GM12891 (cell line): ENCODE measurements around the gene ANO10.
"Not testable (repeated sequence)": the region's sequence is repeated elsewhere in the genome, so short reads cannot be mapped to it uniquely, and the experiment has no call there.

Experiments
- DNase-seq: peaks from one replicate; pipeline ENCODE4 v3.0.0; 2011; ENCODE audit warnings: low spot score; ENCODE audit not compliant: insufficient read length
- FAIRE-seq: peaks from 2 replicates; lab custom pipeline; 2011; peaks lifted over from hg19 to GRCh38; lab: Jason Lieb, UNC
- PAX5 ChIP-seq: IDR thresholded peaks from 2 replicates; pipeline ENCODE4 v1.6.1; 2011; ENCODE audit warnings: low read length, moderate library complexity, mild to moderate bottlenecking; ENCODE audit not compliant: insufficient read depth, severe bottlenecking
- POLR2A ChIP-seq: IDR thresholded peaks from 2 replicates; pipeline ENCODE4 v1.6.1; 2011; ENCODE audit warnings: low read depth, low read length, control low read depth
- POLR2AphosphoS5 ChIP-seq: IDR thresholded peaks from 2 replicates; pipeline ENCODE4 v1.6.1; 2011; ENCODE audit warnings: low read depth, low read length, control low read depth
- POU2F2 ChIP-seq: IDR thresholded peaks from 2 replicates; pipeline ENCODE4 v1.6.1; 2011; ENCODE audit warnings: low read depth, mild to moderate bottlenecking, control low read depth, low read length, moderate library complexity
- SPI1 ChIP-seq: IDR thresholded peaks from 2 replicates; pipeline ENCODE4 v1.6.1; 2011; ENCODE audit warnings: low read depth, low read length, control low read depth
- TAF1 ChIP-seq: IDR thresholded peaks from 2 replicates; pipeline ENCODE4 v1.6.1; 2011; ENCODE audit warnings: low read depth, low read length, control low read depth

Gene ANO10

DNA sequence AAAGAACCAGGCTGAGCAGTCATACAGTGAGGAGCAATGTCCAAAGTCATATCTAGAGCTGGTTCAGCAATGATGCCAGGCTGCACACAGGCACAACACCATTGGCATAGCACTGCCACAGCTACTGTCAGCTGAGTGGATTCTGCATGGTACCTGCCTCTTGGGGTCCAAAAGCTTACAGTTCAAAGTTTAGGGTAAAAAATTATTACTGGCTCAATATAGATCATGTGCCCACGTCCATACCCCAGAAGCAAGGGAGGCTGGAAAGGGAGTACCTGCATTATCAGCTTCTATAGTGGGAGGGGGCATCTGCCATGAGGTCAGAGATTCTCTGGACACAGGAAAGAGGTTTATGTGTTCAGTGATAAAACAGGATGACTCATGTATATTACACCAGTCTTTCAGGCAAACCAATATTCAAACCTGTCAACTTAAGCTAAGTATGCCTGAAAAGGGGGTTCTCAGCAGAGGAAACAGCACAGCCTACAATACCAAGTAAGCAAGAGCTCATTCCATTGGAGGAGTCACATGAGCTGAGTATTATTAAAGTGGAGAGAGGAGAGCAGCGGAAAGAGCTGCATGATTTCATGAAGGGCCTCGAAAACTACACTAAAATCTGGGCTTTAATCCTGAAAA lies 99.0 kb downstream of the ANO10 start:
- TF ChIP-seq POU2F2 (no peak), POLR2AphosphoS5 (no peak), SPI1 (no peak), PAX5 (no peak), POLR2A (no peak), TAF1 (no peak)
- no peak for DNase-seq

DNA sequence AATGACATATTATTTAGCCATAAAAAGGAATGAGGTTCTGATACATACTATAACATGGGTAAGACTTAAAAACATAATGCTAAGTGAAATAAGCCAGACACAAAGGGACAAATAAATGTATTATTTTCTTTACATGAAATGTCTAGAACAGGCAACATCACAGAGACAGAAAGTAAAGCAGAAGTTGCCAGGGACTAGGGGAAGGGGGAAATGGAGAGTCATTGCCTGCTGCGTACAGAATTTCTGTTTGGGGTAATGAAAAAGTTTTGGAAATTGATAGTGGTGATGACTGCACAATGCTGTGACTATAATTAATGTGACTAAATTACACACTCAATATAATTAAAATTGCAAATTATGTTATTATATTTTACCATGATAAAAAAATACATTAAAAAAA lies 99.9 kb downstream of the ANO10 start:
- TF ChIP-seq POLR2A (no peak), SPI1 (no peak), POLR2AphosphoS5 (no peak), PAX5 (no peak), TAF1 (no peak), POU2F2 (no peak)
- FAIRE-seq: no peak
- DNase-seq: no peak

More for the DNA sequence above, 99.0 kb downstream of the ANO10 start:
- no peak for FAIRE-seq

DNA sequence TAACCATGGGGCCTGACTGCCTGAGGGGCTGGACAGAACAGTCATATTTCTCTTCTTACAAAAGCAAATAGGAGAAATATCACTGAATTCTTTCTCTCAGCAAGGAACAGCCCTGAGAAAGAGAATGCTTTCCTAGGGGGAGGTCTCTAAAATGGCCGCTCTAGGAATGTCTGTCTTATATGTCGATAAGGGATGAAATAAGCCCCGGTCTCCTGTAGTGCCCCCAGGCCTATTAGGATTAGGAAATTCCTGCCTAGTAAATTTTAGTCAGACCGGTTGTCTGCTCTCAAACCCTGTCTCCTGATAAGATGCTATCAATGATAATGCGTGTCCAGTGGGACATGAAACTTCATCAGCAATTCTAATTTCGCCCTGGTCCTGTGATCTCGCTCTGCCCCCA lies 103.3 kb downstream of the ANO10 start:
- FAIRE-seq, DNase-seq: not testable (repeated sequence)

DNA sequence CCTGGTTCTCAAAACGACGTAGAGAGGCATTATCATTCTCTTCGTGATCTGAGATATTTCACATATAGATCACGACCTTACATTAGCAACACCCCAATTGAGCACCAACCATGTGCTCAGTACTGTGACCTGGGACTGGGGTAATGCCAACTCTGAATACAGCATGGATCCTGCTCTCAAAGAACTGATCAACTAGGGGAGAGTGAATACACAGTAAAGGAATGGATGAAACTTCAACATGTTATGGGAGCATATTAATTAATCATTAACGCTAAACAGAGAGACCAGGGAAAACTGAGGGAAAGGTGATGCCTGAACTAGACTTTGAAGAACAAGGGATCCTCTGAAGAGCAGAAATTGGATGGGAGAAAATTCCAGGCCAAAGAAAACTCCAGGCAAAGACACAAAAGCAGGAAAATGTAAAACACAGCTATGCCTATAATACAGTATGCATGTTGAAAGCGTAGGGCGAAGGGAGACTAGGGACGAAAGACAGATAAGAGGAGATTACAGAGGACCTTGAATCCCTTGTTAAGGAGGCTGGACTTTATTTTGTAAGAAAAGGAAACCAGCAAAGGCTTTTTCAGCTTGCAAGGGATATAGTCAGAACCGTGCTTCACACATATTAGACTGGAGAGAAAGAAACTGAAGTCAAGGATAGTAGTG lies 105.7 kb downstream of the ANO10 start:
- no peak for DNase-seq
- TF ChIP-seq SPI1 (no peak), TAF1 (no peak), POLR2AphosphoS5 (no peak), POLR2A (no peak)
- no peak for FAIRE-seq

DNA sequence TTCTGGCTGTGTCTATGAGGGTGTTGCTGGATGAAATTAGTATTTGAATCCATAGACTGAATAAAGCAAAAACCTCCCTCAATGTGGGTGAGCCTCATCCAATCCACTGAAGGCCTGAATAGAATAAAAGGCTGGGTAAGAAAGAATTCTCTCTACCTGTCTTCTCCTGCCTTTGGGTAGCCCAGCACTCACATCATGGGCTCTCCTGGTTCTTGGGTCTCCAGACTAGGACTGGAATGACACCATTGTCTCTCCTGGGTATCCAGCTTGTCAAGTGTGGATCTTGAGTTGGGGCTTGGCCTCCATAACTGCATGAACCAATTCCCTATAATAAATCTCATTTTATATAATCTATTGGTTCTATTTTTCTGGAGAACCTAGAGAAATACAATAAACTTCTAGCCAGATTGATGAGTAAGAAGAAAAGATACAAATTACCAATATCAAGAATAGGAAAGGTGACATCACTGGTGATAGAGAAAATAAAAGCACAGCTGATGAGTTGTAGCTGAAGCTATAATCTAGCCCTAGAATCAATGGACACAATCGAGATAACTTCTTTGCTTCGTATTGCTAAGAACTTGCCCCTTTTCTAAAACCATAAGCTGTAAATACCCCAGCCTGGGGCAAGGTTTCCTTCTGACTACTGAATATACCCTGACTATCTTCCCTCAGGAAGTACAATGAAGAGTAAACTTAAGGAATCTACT lies 106.4 kb downstream of the ANO10 start:
- FAIRE-seq (no peak), DNase-seq (no peak)
- TF ChIP-seq POLR2A (no peak), POU2F2 (no peak), TAF1 (no peak), POLR2AphosphoS5 (no peak)

DNA sequence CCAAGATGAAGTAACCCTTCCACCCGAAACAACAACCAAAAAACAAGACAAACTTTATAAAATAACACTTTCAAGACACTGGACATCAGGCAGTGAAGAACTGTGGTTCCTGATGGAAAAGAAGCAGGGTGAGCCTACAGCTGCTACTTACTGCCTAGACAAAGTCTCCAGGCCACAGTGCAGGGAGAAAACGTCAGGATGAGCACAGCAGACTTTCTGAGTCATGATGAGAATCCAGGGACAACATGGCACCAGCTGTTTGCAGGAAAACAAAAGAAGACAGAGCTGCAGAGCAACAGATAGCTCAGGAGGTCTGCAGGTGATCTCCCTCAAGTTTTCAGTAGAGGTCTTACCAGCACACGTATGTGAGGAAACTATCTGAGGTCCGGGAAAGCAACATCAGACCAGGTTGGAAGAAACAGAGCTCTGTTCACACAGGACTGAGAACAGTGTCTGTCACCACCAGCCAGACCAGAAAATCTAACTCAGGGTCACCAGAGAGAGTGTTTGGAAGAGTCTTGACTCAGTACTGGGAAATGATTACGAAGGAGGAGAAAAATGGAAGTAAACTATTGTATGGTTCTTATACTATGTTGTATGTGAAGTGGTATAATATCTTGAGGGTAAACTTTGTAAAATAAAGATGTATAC lies 108.9 kb downstream of the ANO10 start:
- TF ChIP-seq POLR2A: no peak
- TF ChIP-seq POLR2AphosphoS5: no peak
- no peak for TF ChIP-seq POU2F2
- TF ChIP-seq PAX5: no peak
- TF ChIP-seq TAF1: no peak
- TF ChIP-seq SPI1: no peak
- DNase-seq (no peak), FAIRE-seq (no peak)

DNA sequence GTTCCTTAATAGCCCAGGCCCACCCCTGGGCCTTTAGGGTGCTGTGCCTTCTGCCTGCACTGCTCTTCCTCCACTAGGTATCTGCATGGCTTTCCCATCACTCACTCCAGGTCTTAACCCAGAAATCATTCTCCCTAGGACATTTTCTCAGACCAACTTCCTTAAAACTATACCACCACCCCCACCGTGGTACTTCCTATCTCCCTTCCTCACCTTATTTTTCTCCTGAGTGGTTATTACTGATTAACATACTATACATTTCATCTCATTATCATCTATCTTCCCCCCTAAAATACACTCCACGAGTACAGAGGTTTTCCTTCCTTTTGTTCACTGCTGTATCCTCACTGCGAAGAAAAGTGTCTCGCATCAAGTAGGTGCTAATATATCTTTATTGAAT lies 115.2 kb downstream of the ANO10 start:
- FAIRE-seq (no peak), DNase-seq (no peak)
- no peak for TF ChIP-seq POLR2AphosphoS5
- TF ChIP-seq PAX5: no peak
- no peak for TF ChIP-seq POU2F2
- no peak for TF ChIP-seq POLR2A
- no peak for TF ChIP-seq TAF1
- TF ChIP-seq SPI1: no peak

DNA sequence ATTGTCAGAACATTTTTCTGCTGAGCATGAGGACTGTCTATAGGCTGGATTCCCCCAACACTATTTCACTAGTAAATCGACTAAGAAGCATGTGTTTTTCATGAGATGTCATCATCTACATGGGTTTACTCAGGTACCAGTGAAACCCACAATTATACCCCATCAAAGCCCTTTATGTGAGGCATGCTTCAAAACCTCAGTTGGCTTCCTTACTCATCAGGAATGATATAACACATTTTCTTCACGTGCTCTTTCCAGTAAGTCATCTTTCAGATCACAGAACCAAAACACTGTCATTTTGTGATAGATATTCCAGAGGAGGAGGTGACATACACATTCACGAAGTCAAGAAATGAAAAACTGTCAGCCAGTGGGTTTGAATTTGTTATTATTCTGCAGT lies 116.5 kb downstream of the ANO10 start:
- no peak for DNase-seq
- no peak for TF ChIP-seq POU2F2
- TF ChIP-seq TAF1: no peak
- TF ChIP-seq PAX5: no peak
- no peak for TF ChIP-seq SPI1
- no peak for TF ChIP-seq POLR2AphosphoS5
- TF ChIP-seq POLR2A: no peak

DNA sequence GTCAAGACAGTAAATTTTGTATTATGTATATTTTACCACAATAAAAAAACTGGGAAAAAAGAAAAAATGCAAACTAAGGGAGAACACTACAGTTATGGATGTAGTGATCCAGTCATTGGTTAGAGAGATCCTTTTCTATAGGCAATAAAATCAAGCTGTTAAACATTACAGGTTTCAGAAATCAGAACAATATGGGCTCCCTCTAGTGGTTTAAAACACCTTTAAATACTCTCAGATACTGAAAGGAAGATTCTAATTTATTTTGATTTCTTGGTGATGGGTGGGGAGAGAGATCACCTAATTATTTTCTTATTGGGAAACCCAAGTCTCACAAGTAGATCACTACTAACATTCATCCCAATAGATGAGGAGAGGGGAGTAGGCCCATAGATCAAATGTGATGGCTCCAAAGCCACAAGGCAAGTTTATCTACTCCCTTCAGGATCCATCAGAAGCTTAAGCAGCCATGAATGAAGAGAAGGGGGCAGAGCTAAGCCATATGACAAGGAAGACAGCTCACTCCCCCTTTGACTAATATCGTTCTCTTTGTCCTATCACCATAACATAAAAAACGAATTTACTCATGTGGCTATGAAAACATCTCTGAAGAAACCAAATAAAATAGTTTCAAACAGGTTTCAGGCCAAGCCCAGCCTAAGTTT lies 118.6 kb downstream of the ANO10 start:
- no peak for FAIRE-seq
- DNase-seq: no peak

More for the DNA sequence above, 116.5 kb downstream of the ANO10 start:
- no peak for FAIRE-seq

DNA sequence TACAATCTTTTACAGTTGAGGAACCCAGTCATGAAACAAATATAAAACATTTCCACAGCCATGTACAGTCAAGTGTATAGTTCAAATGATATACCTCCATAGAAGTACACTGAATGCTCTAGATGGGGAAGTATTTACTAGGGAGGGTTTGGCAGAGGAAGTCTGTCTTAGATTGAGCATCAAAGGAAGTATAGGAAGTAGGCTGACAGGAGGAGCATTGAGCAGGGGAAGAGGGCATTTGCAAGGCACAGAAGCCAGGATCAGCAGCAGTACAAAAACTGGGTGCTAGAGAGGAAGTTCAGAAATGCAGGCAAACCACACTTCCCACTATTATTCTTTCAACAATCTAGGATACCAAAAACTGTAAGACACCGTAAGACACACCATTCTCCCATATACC lies 122.6 kb downstream of the ANO10 start:
- DNase-seq (no peak), FAIRE-seq (no peak)
- TF ChIP-seq SPI1: no peak

More for the DNA sequence above, 118.6 kb downstream of the ANO10 start:
- no peak for TF ChIP-seq PAX5
- no peak for TF ChIP-seq POLR2AphosphoS5
- no peak for TF ChIP-seq POU2F2
